OCI-LY3 (cell line): ENCODE measurements around the gene CEP85L.

Source experiments
- H2AFZ ChIP-seq: fragments of 200-600, 300-600 bp; shearing (Covaris generic); 2 replicates; pipeline ENCODE4 v1.6.0; 2014; ENCODE audit warnings: antibody characterized with exemption, low read depth, low read length
- H3K27ac ChIP-seq: fragments of 200-600, 300-600 bp; sonication (generic); 2 replicates; pipeline ENCODE4 v1.5.1; 2014; ENCODE audit warnings: mild to moderate bottlenecking, low read length, moderate library complexity, mixed read lengths
- H3K27me3 ChIP-seq: fragments of 200-600, 300-600 bp; sonication (generic); 2 replicates; pipeline ENCODE4 v1.6.1; 2014; ENCODE audit warnings: low read depth, low read length, mixed read lengths
- H3K36me3 ChIP-seq: fragments of 200-600, 300-600 bp; sonication (generic); replicated peaks from 2 replicates; pipeline ENCODE3; 2014; ENCODE audit warnings: low read depth, low read length, mixed read lengths
- H3K4me1 ChIP-seq: fragments of 300-600, 200-600 bp; sonication (generic); 2 replicates; pipeline ENCODE4 v1.6.1; 2014; ENCODE audit warnings: low read length, mixed read lengths
- H3K4me2 ChIP-seq: fragments of 200-600, 300-600 bp; sonication (generic); 2 replicates; pipeline ENCODE4 v1.6.1; 2014; ENCODE audit warnings: low read length, mixed read lengths
- H3K4me3 ChIP-seq: fragments of 300-600, 200-600 bp; sonication (generic); 2 replicates; pipeline ENCODE4 v1.5.1; 2014; ENCODE audit warnings: antibody characterized with exemption, mild to moderate bottlenecking, low read length, moderate library complexity
- H3K79me2 ChIP-seq: fragments of 300-600, 200-600 bp; shearing (Covaris generic); 2 replicates; pipeline ENCODE4 v1.6.1; 2014; ENCODE audit warnings: mild to moderate bottlenecking, low read length, mixed read lengths
- H3K9ac ChIP-seq: fragments of 300-600, 200-600 bp; shearing (Covaris generic); 2 replicates; pipeline ENCODE4 v1.6.0; 2014; ENCODE audit warnings: mild to moderate bottlenecking, low read length, moderate library complexity
- H3K9me3 ChIP-seq: fragments of 200-600, 300-600 bp; shearing (Covaris generic); 2 replicates; pipeline ENCODE4 v1.6.1; 2014; ENCODE audit warnings: low read length, mixed read lengths; ENCODE audit not compliant: insufficient read depth
- H4K20me1 ChIP-seq: fragments of 200-600, 300-600 bp; sonication (generic); 2 replicates; pipeline ENCODE4 v1.6.1; 2016; ENCODE audit warnings: low read length, mixed read lengths; ENCODE audit not compliant: insufficient read depth
- CTCF ChIP-seq: fragments of 200-600, 300-600 bp; sonication (generic); IDR thresholded peaks from 2 replicates; pipeline ENCODE4 v1.5.1; 2014; ENCODE audit warnings: antibody characterized with exemption, low read length, low read depth
- EZH2phosphoT487 ChIP-seq: fragments of 200-600 bp; shearing (Covaris generic); IDR thresholded peaks from 2 replicates; pipeline ENCODE4 v1.6.1; 2018; ENCODE audit warnings: antibody characterized with exemption, mixed run types, low read depth

CEP85L gene

GRCh38 chr6:118679327-118679901, 28.0 kb upstream of the CEP85L start:
- no peak overlapping the region for H3K4me3 ChIP-seq
- TF ChIP-seq CTCF (no peak), EZH2phosphoT487 (no peak)
- no peak overlapping the region for H3K9ac ChIP-seq
- no peaks in the 10 kb centered on the region for H3K79me2 ChIP-seq
- H3K4me2 ChIP-seq = no peak overlapping the region
- no peaks in the 10 kb centered on the region for H3K36me3 ChIP-seq
- H3K4me1 ChIP-seq = no peaks in the 10 kb centered on the region
- no peaks in the 10 kb centered on the region for H3K9me3 ChIP-seq
- no peaks in the 10 kb centered on the region for H3K27me3 ChIP-seq
- H2AFZ ChIP-seq = no peak overlapping the region
- H3K27ac ChIP-seq = no peak overlapping the region
- no peaks in the 10 kb centered on the region for H4K20me1 ChIP-seq

- H3K4me3 ChIP-seq = no peak overlapping the region
- H3K4me1 ChIP-seq = no peaks in the 10 kb centered on the region
- no peaks in the 10 kb centered on the region for H3K79me2 ChIP-seq
- TF ChIP-seq EZH2phosphoT487 = no peak
- TF ChIP-seq CTCF = no peak
- H3K27me3 ChIP-seq = no peaks in the 10 kb centered on the region
- no peak overlapping the region for H3K4me2 ChIP-seq
- no peaks in the 10 kb centered on the region for H3K9me3 ChIP-seq
- H4K20me1 ChIP-seq = no peaks in the 10 kb centered on the region
- no peak overlapping the region for H2AFZ ChIP-seq
- H3K9ac ChIP-seq = no peak overlapping the region
- H3K36me3 ChIP-seq = no peaks in the 10 kb centered on the region
- no peak overlapping the region for H3K27ac ChIP-seq
These were observed 27.5 kb upstream of the CEP85L start for GRCh38 chr6:118678866-118679265.

GRCh38 chr6:118677193-118677592, 25.8 kb upstream of the CEP85L start:
- Histone ChIP-seq H3K79me2 (no peaks in the 10 kb centered on the region), H3K27ac (no peak overlapping the region), H3K9me3 (no peaks in the 10 kb centered on the region), H2AFZ (no peak overlapping the region), H4K20me1 (no peaks in the 10 kb centered on the region), H3K4me3 (no peak overlapping the region), H3K4me2 (no peak overlapping the region), H3K27me3 (no peaks in the 10 kb centered on the region), H3K4me1 (no peaks in the 10 kb centered on the region), H3K9ac (no peak overlapping the region), H3K36me3 (no peaks in the 10 kb centered on the region)
- TF ChIP-seq CTCF (no peak), EZH2phosphoT487 (no peak)

GRCh38 chr6:118675225-118675624, 23.8 kb upstream of the CEP85L start:
- no peaks in the 10 kb centered on the region for H3K36me3 ChIP-seq
- no peak overlapping the region for H3K27ac ChIP-seq
- no peaks in the 10 kb centered on the region for H3K79me2 ChIP-seq
- no peak overlapping the region for H3K4me3 ChIP-seq
- H3K27me3 ChIP-seq = no peaks in the 10 kb centered on the region
- no peak overlapping the region for H3K9ac ChIP-seq
- H3K4me1 ChIP-seq = no peaks in the 10 kb centered on the region
- H2AFZ ChIP-seq = no peak overlapping the region
- no peak overlapping the region for H3K4me2 ChIP-seq
- no peaks in the 10 kb centered on the region for H3K9me3 ChIP-seq
- TF ChIP-seq EZH2phosphoT487 (no peak), CTCF (no peak)
- H4K20me1 ChIP-seq = no peaks in the 10 kb centered on the region
